Measurements from ENCODE around the gene PARK7. TPM values are rescaled to one million over a fixed set of nuclear protein-coding genes. Genes with fewer than 3 reads are reported as not detected.

PARK7 gene
- total RNA-seq, 1 donor from 2014 or later = 307 TPM

GRCh38 chr1:7953850-7954609 is 7.5 kb upstream of the PARK7 start:
- FAIRE-seq (no peak), DNase-seq (ENCODE audit: low read depth) (peak; percentile 65)
- H3K27me3 ChIP-seq (ENCODE audit: control insufficient read depth, insufficient read depth, low read length) = no peaks in the 10 kb centered on the region
- H3K36me3 ChIP-seq (ENCODE audit: control insufficient read depth, insufficient read depth, low read length) = no peaks in the 10 kb centered on the region
- H3K4me3 ChIP-seq (ENCODE audit: low read depth, low read length) = peak overlapping the region; percentile 52
- TF ChIP-seq CTCF (IDR thresholded peaks at IDR 0.05; ENCODE audit: insufficient read depth, low read length, severe bottlenecking) = no peak

GRCh38 chr1:7954683-7955082 is 6.8 kb upstream of the PARK7 start:
- no peak for FAIRE-seq
- no peak for TF ChIP-seq CTCF (IDR thresholded peaks at IDR 0.05; ENCODE audit: insufficient read depth, low read length, severe bottlenecking)
- no peaks in the 10 kb centered on the region for H3K36me3 ChIP-seq (ENCODE audit: control insufficient read depth, insufficient read depth, low read length)
- no peak for DNase-seq (ENCODE audit: low read depth)
- H3K4me3 ChIP-seq (ENCODE audit: low read depth, low read length) = peak overlapping the region; percentile 52
- H3K27me3 ChIP-seq (ENCODE audit: control insufficient read depth, insufficient read depth, low read length) = no peaks in the 10 kb centered on the region

- no peak overlapping the region for H3K4me3 ChIP-seq (ENCODE audit: low read depth, low read length)
- no peaks in the 10 kb centered on the region for H3K27me3 ChIP-seq (ENCODE audit: control insufficient read depth, insufficient read depth, low read length)
- FAIRE-seq = peak; percentile 43
- no peaks in the 10 kb centered on the region for H3K36me3 ChIP-seq (ENCODE audit: control insufficient read depth, insufficient read depth, low read length)
- DNase-seq (ENCODE audit: low read depth) = peak; percentile 15
- TF ChIP-seq CTCF (IDR thresholded peaks at IDR 0.05; ENCODE audit: insufficient read depth, low read length, severe bottlenecking) = no peak
Measured at GRCh38 chr1:7956218-7957032, 5.1 kb upstream of the PARK7 start.

GRCh38 chr1:7960165-7960564 is 1.3 kb upstream of the PARK7 start:
- TF ChIP-seq CTCF (IDR thresholded peaks at IDR 0.05; ENCODE audit: insufficient read depth, low read length, severe bottlenecking) = no peak
- no peak overlapping the region for H3K4me3 ChIP-seq (ENCODE audit: low read depth, low read length)
- no peak for DNase-seq (ENCODE audit: low read depth)
- peaks cover 10% of the 10 kb centered on the region for H3K36me3 ChIP-seq (ENCODE audit: control insufficient read depth, insufficient read depth, low read length)
- no peak for FAIRE-seq
- H3K27me3 ChIP-seq (ENCODE audit: control insufficient read depth, insufficient read depth, low read length) = no peaks in the 10 kb centered on the region

- no peak for TF ChIP-seq CTCF (IDR thresholded peaks at IDR 0.05; ENCODE audit: insufficient read depth, low read length, severe bottlenecking)
- no peak for DNase-seq (ENCODE audit: low read depth)
- Histone ChIP-seq H3K4me3 (ENCODE audit: low read depth, low read length) (peak overlapping the region; percentile 55), H3K36me3 (ENCODE audit: control insufficient read depth, insufficient read depth, low read length) (peaks cover 13% of the 10 kb centered on the region), H3K27me3 (ENCODE audit: control insufficient read depth, insufficient read depth, low read length) (no peaks in the 10 kb centered on the region)
- FAIRE-seq = no peak
Measured at GRCh38 chr1:7960867-7961215, 670 bp upstream of the PARK7 start.
